ENCODE results near the gene OR6C75.
"Not testable (repeated sequence)": the region's sequence is repeated elsewhere in the genome, so short reads cannot be mapped to it uniquely, and the experiment has no call there.

Gene OR6C75

GRCh38 chr12:55400229-55400628 lies 37.5 kb downstream of the OR6C75 start, which contains the start of gene OR6C65:
OR6C65 (plus strand) TSS chr12:55400529; CDS start chr12:55400529, 0 bp downstream.
- H3K23ac ChIP-seq (ENCODE audit: low read length), result no peak within 1 kb of the TSS
- H3K4me3 ChIP-seq (ENCODE audit: low read length), result no peak within 1 kb of the TSS
- H3K4me1 ChIP-seq (ENCODE audit: control insufficient read depth, low read depth, low read length), result no peaks in the 10 kb centered on the region
- no peak for DNase-seq
- H2BK120ac ChIP-seq (ENCODE audit: low read depth, low read length), result no peak within 1 kb of the TSS
- no CpG with 5 or more reads among the region's 1 CpG for WGBS (ENCODE audit: extremely low coverage, insufficient coverage, low lambda C conversion rate)
- no peaks in the 10 kb centered on the region for H3K27me3 ChIP-seq (ENCODE audit: insufficient read depth, low read length, poor library complexity)
- no peak within 1 kb of the TSS for H2BK5ac ChIP-seq (ENCODE audit: low read length)
- H2BK15ac ChIP-seq (replicated peaks; ENCODE audit: low read depth), result no peak within 1 kb of the TSS
- H3K36me3 ChIP-seq (ENCODE audit: control insufficient read depth, insufficient read depth, low read length), result no peaks in the 10 kb centered on the region
- H4K5ac ChIP-seq (ENCODE audit: low read length), result no peak within 1 kb of the TSS
- H4K8ac ChIP-seq (ENCODE audit: low read depth, low read length), result no peak within 1 kb of the TSS
- no peak within 1 kb of the TSS for H3K56ac ChIP-seq (ENCODE audit: low read length)
- H3K79me2 ChIP-seq (ENCODE audit: control insufficient read depth, insufficient read depth, low read length), result no peaks in the 10 kb centered on the region
- H3K18ac ChIP-seq (ENCODE audit: low read length), result no peak within 1 kb of the TSS
- no peak within 1 kb of the TSS for H3K9ac ChIP-seq (ENCODE audit: low read length)
- no peak within 1 kb of the TSS for H3K27ac ChIP-seq (ENCODE audit: low read depth, low read length)
- H2AK5ac ChIP-seq (ENCODE audit: low read length), result no peak within 1 kb of the TSS
- H3K4me2 ChIP-seq (ENCODE audit: low read length), result no peak within 1 kb of the TSS
- no peak within 1 kb of the TSS for H3K4ac ChIP-seq (ENCODE audit: low read depth, low read length)
- no peaks in the 10 kb centered on the region for H3K79me1 ChIP-seq (ENCODE audit: low read length)

- Histone ChIP-seq H3K27me3 (ENCODE audit: insufficient read depth, low read length, poor library complexity) (no peaks in the 10 kb centered on the region), H3K9ac (ENCODE audit: low read length) (no peak overlapping the region), H3K4me3 (ENCODE audit: low read length) (no peak overlapping the region), H3K79me1 (ENCODE audit: low read length) (no peaks in the 10 kb centered on the region), H2BK15ac (replicated peaks; ENCODE audit: low read depth) (no peak overlapping the region), H3K36me3 (ENCODE audit: control insufficient read depth, insufficient read depth, low read length) (no peaks in the 10 kb centered on the region), H3K18ac (ENCODE audit: low read length) (no peak overlapping the region), H3K79me2 (ENCODE audit: control insufficient read depth, insufficient read depth, low read length) (no peaks in the 10 kb centered on the region), H2BK120ac (ENCODE audit: low read depth, low read length) (no peak overlapping the region), H4K8ac (ENCODE audit: low read depth, low read length) (no peak overlapping the region), H3K27ac (ENCODE audit: low read depth, low read length) (no peak overlapping the region), H4K5ac (ENCODE audit: low read length) (no peak overlapping the region), H3K4me2 (ENCODE audit: low read length) (no peak overlapping the region), H3K4ac (ENCODE audit: low read depth, low read length) (no peak overlapping the region), H3K56ac (ENCODE audit: low read length) (no peak overlapping the region), H2AK5ac (ENCODE audit: low read length) (no peak overlapping the region), H3K23ac (ENCODE audit: low read length) (no peak overlapping the region), H3K4me1 (ENCODE audit: control insufficient read depth, low read depth, low read length) (no peaks in the 10 kb centered on the region), H2BK5ac (ENCODE audit: low read length) (no peak overlapping the region)
- no peak for DNase-seq
- WGBS (ENCODE audit: extremely low coverage, insufficient coverage, low lambda C conversion rate), result no CpG with 5 or more reads among the region's 1 CpG
These were observed 45.1 kb downstream of the OR6C75 start for GRCh38 chr12:55407866-55408265.

GRCh38 chr12:55409133-55409532 lies 46.4 kb downstream of the OR6C75 start:
- H3K79me1 ChIP-seq (ENCODE audit: low read length); H3K79me2 ChIP-seq (ENCODE audit: control insufficient read depth, insufficient read depth, low read length); H2BK15ac ChIP-seq (replicated peaks; ENCODE audit: low read depth); H3K4me1 ChIP-seq (ENCODE audit: control insufficient read depth, low read depth, low read length); H3K27ac ChIP-seq (ENCODE audit: low read depth, low read length); H3K56ac ChIP-seq (ENCODE audit: low read length); H3K18ac ChIP-seq (ENCODE audit: low read length); H3K4me3 ChIP-seq (ENCODE audit: low read length); DNase-seq; H2BK5ac ChIP-seq (ENCODE audit: low read length); H2BK120ac ChIP-seq (ENCODE audit: low read depth, low read length); H3K36me3 ChIP-seq (ENCODE audit: control insufficient read depth, insufficient read depth, low read length); H4K5ac ChIP-seq (ENCODE audit: low read length); H3K4me2 ChIP-seq (ENCODE audit: low read length); H4K8ac ChIP-seq (ENCODE audit: low read depth, low read length); H3K4ac ChIP-seq (ENCODE audit: low read depth, low read length); H3K27me3 ChIP-seq (ENCODE audit: insufficient read depth, low read length, poor library complexity); H2AK5ac ChIP-seq (ENCODE audit: low read length); H3K23ac ChIP-seq (ENCODE audit: low read length); H3K9ac ChIP-seq (ENCODE audit: low read length): not testable (repeated sequence)
- WGBS (ENCODE audit: extremely low coverage, insufficient coverage, low lambda C conversion rate), result no CpG with 5 or more reads among the region's 1 CpG

- no CpG with 5 or more reads among the region's 15 CpGs for WGBS (ENCODE audit: extremely low coverage, insufficient coverage, low lambda C conversion rate)
- DNase-seq; H3K36me3 ChIP-seq (ENCODE audit: control insufficient read depth, insufficient read depth, low read length); H2BK5ac ChIP-seq (ENCODE audit: low read length); H3K79me2 ChIP-seq (ENCODE audit: control insufficient read depth, insufficient read depth, low read length); H3K9ac ChIP-seq (ENCODE audit: low read length); H2BK15ac ChIP-seq (replicated peaks; ENCODE audit: low read depth); H3K4me1 ChIP-seq (ENCODE audit: control insufficient read depth, low read depth, low read length); H3K23ac ChIP-seq (ENCODE audit: low read length); H3K27me3 ChIP-seq (ENCODE audit: insufficient read depth, low read length, poor library complexity); H4K5ac ChIP-seq (ENCODE audit: low read length); H3K56ac ChIP-seq (ENCODE audit: low read length); H3K79me1 ChIP-seq (ENCODE audit: low read length); H2BK120ac ChIP-seq (ENCODE audit: low read depth, low read length); H3K4me2 ChIP-seq (ENCODE audit: low read length); H3K4ac ChIP-seq (ENCODE audit: low read depth, low read length); H4K8ac ChIP-seq (ENCODE audit: low read depth, low read length); H3K27ac ChIP-seq (ENCODE audit: low read depth, low read length); H3K18ac ChIP-seq (ENCODE audit: low read length); H3K4me3 ChIP-seq (ENCODE audit: low read length); H2AK5ac ChIP-seq (ENCODE audit: low read length): not testable (repeated sequence)
These were observed 49.4 kb downstream of the OR6C75 start for GRCh38 chr12:55412138-55412537.

GRCh38 chr12:55413498-55414388 lies 51.0 kb downstream of the OR6C75 start:
- not testable (repeated sequence) for H4K8ac ChIP-seq (ENCODE audit: low read depth, low read length); H3K4me2 ChIP-seq (ENCODE audit: low read length); H3K4me3 ChIP-seq (ENCODE audit: low read length); H3K36me3 ChIP-seq (ENCODE audit: control insufficient read depth, insufficient read depth, low read length); H3K18ac ChIP-seq (ENCODE audit: low read length); H2BK15ac ChIP-seq (replicated peaks; ENCODE audit: low read depth); H3K27ac ChIP-seq (ENCODE audit: low read depth, low read length); H2BK5ac ChIP-seq (ENCODE audit: low read length); DNase-seq; H3K4me1 ChIP-seq (ENCODE audit: control insufficient read depth, low read depth, low read length); H3K9ac ChIP-seq (ENCODE audit: low read length); H3K79me2 ChIP-seq (ENCODE audit: control insufficient read depth, insufficient read depth, low read length); H2AK5ac ChIP-seq (ENCODE audit: low read length); H3K79me1 ChIP-seq (ENCODE audit: low read length); H4K5ac ChIP-seq (ENCODE audit: low read length); H3K56ac ChIP-seq (ENCODE audit: low read length); H2BK120ac ChIP-seq (ENCODE audit: low read depth, low read length); H3K4ac ChIP-seq (ENCODE audit: low read depth, low read length); H3K27me3 ChIP-seq (ENCODE audit: insufficient read depth, low read length, poor library complexity); H3K23ac ChIP-seq (ENCODE audit: low read length)
- no CpG with 5 or more reads among the region's 6 CpGs for WGBS (ENCODE audit: extremely low coverage, insufficient coverage, low lambda C conversion rate)

All from mesendoderm (in vitro differentiated cells).